ENCODE measurements around the gene RECK. TPM values are rescaled to one million over a fixed set of nuclear protein-coding genes. Genes with fewer than 3 reads are reported as not detected.

The RECK gene
- total and polyA plus RNA-seq, 8 donors, result 0.95 to 4.6 (median 1.7) TPM

DNA sequence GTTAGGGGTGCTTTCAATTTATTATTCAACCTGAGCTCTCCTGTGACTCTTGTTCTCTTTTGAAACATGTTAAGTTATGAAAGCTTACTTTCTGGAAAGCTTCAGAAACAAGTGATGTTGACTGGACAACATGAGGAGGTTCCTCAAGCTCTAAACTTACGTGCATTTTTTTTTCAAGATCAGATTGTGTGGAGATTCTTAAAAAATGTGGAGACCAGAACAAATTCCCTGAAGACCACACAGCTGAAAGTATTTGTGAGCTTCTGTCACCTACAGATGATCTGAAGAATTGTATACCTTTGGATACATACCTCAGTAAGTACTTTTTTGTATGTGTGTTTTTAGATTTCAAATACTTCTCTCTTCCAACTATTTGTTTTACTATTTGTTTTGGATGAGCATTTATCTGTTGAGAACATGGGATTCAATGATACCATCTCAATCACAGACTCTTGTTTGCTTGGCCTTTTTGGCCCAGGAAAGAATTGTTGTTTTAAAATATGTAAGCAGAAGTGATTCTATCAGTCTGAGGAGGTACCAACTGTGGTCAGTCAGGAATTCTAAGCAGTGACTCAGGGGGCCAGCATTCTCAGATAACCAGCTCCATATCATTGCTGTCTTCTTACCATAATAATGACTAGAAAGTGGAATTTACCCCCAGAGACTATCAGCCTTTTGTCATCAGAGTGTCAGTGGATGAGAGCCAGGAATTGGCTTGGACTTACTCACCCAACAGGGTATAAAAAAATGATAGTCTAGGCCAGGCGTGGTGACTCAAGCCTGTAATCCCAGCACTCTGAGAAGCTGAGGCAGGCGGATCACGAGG lies 65.4 kb downstream of the RECK start:
- Histone ChIP-seq H3K9me3 (no peaks in the 10 kb centered on the region), H3K4me1 (no peaks in the 10 kb centered on the region), H3K36me3 (no peaks in the 10 kb centered on the region), H3K4me3 (no peak overlapping the region), H3K27ac (no peak overlapping the region), H3K27me3 (no peaks in the 10 kb centered on the region)
- intact Hi-C loops (cut with DNase I), result no loop called here
- no peak for DNase-seq
- no peak for FAIRE-seq
- ATAC-seq, result peak in 3 of 4 donors; percentile 11 to 61 (median 51)
- WGBS, 2 donors, result 54 to 56% methylated on average over 4 of the region's 4 CpGs
- TF ChIP-seq, protein P1, sequence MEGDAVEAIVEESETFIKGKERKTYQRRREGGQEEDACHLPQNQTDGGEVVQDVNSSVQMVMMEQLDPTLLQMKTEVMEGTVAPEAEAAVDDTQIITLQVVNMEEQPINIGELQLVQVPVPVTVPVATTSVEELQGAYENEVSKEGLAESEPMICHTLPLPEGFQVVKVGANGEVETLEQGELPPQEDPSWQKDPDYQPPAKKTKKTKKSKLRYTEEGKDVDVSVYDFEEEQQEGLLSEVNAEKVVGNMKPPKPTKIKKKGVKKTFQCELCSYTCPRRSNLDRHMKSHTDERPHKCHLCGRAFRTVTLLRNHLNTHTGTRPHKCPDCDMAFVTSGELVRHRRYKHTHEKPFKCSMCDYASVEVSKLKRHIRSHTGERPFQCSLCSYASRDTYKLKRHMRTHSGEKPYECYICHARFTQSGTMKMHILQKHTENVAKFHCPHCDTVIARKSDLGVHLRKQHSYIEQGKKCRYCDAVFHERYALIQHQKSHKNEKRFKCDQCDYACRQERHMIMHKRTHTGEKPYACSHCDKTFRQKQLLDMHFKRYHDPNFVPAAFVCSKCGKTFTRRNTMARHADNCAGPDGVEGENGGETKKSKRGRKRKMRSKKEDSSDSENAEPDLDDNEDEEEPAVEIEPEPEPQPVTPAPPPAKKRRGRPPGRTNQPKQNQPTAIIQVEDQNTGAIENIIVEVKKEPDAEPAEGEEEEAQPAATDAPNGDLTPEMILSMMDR (IDR thresholded peaks at IDR 0.05), result no peak

DNA sequence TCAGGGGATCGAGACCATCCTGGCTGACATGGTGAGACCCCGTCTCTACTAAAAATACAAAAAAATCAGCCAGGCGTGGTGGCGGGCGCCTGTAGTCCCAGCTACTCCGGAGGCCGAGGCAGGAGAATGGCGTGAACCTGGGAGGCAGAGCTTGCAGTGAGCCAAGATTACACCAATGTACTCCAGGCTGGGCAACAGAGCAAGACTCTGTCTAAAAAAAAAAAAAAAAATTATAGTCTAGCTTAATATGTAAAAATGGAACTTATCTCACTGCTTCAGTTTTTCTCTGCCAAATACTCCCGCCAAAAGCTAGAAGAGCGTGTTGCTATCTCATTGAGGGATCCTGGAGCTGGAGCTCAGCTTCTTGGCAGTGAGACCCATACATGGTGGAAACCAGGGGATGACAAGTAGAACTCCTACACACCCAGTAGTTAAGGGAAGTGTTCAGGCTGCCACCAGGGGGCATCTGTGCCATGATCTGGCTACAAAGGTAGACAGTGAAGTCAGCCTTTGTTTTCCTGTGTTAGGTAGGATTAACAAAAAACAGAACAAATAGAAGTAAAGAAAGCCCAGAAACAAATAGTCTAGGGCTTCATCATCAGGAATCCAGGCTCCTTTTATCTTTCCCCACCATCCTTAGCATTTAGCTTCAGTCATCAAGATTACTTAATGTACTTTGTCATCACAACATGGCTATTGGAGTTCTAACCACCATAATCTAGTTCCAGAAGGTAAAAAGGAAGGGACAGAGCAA lies 66.2 kb downstream of the RECK start:
- DNase-seq (peak; percentile 66 to 87 (median 78)), ATAC-seq (peak; percentile 89 to 99 (median 98)), FAIRE-seq (peak; percentile 37)
- H3K4me3 ChIP-seq, result no peak overlapping the region
- H3K9me3 ChIP-seq, result no peaks in the 10 kb centered on the region
- H3K27me3 ChIP-seq, result no peaks in the 10 kb centered on the region
- WGBS, 2 donors, result 71 to 78% methylated on average over 10 of the region's 10 CpGs
- intact Hi-C loops (cut with DNase I), result no loop called here
- TF ChIP-seq, protein P1 (IDR thresholded peaks at IDR 0.05), result peak; percentile 47 to 70 (median 63)
- no peak overlapping the region for H3K27ac ChIP-seq
- H3K36me3 ChIP-seq, result no peaks in the 10 kb centered on the region
- H3K4me1 ChIP-seq, result no peaks in the 10 kb centered on the region

DNA sequence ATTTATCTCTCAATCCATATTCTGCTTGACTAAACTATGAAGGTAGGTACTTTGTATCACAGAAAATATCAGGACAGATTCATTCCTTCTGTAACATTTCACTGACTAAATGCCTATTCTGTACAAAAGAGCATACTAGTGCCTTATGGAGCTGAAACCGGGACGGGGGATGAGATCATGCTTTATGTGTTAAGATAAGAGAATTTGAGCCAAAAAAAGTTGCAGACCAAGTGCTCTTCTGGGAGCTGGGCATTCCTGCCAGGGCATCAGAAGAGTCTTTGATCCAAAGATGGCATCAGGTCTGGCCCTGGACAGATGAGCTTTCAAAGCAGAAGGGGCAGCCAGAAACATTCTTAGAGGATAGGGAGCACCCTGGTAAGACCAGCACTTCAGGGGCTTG lies 72.4 kb downstream of the RECK start:
- H3K27ac ChIP-seq, result no peak overlapping the region
- intact Hi-C loops (cut with DNase I), result no loop called here
- H3K4me1 ChIP-seq, result no peaks in the 10 kb centered on the region
- no peaks in the 10 kb centered on the region for H3K9me3 ChIP-seq
- FAIRE-seq (no peak), ATAC-seq (no peak), DNase-seq (no peak)
- WGBS, 2 donors, result 72 to 76% methylated on average over 2 of the region's 2 CpGs
- H3K27me3 ChIP-seq, result no peaks in the 10 kb centered on the region
- no peak overlapping the region for H3K4me3 ChIP-seq
- no peaks in the 10 kb centered on the region for H3K36me3 ChIP-seq
- TF ChIP-seq, protein P1 (IDR thresholded peaks at IDR 0.05), result no peak

DNA sequence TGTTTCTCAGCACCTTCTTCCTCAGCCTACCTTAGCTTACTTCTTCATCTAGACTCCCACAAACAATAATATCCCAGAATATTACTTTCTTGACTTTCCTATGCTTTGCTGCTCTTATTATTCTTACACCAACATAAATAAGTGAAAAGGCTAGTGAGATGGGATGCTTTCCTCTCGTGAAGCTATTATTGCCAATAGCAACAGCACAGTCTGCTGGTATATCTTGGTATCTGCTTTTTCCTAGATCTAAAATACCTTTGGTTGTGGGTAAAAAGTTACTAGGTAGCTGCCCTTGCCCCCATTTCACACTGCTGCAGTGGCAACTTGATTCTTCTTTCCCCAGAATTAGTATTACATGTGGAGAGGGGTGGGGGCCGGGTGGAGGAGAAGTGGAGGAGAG lies 73.7 kb downstream of the RECK start:
- Histone ChIP-seq H3K36me3 (no peaks in the 10 kb centered on the region), H3K27ac (no peak overlapping the region), H3K4me1 (no peaks in the 10 kb centered on the region), H3K4me3 (no peak overlapping the region), H3K27me3 (no peaks in the 10 kb centered on the region), H3K9me3 (no peaks in the 10 kb centered on the region)
- 79 to 83% methylated on average over 2 of the region's 2 CpGs for WGBS, 2 donors
- DNase-seq (no peak), ATAC-seq (no peak), FAIRE-seq (no peak)
- intact Hi-C loops (cut with DNase I), result no loop called here
- TF ChIP-seq, protein P1 (IDR thresholded peaks at IDR 0.05), result no peak
